ENCODE measurements around the gene ZNF564. TPM values are rescaled to one million over a fixed set of nuclear protein-coding genes. Genes with fewer than 3 reads are reported as not detected.

Gene ZNF564
- total and polyA plus RNA-seq, 2 of the 13 experiments (the other 11 are each of a cell fraction or from before 2014, with no cell fraction given) = 2.3 to 11.1 TPM

DNA sequence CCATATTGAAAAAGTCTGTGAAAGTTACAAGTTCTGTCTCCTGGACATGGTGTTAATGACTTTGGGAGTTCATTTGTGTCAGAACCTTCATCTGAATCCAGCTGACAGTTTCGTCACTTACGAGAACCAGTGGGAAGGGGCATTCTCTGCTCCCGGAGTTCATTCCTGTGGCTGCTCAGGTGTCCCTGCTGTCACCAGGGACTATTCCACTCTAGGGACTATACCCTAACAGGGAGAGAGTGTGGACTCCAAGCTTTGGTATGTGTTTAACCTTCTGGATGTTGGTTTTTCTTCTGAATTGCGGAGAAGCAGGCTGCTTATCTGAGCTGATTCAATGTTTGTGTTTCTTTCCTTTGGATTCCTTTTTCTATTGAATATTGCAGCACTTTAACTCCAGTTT, 54.2 kb downstream of the ZNF564 start:
- H3K36me3 ChIP-seq (replicated peaks in 1 of 2; ENCODE audit: control insufficient read depth in 1 of 2, insufficient read depth in 2 of 2, low read length in 2 of 2) = no peaks in the 10 kb centered on the region
- H3K4me1 ChIP-seq (ENCODE audit: insufficient read depth, low read length) = peaks cover 29% of the 10 kb centered on the region
- H3K79me2 ChIP-seq (ENCODE audit: insufficient read depth, low read length) = no peaks in the 10 kb centered on the region
- FAIRE-seq (peak; percentile 64), ATAC-seq (peak; percentile 43), DNase-seq (ENCODE audit: low spot score) (peak; percentile 62)
- H3K4me2 ChIP-seq (ENCODE audit: low read depth, low read length) = peak overlapping the region; percentile 91
- no peaks in the 10 kb centered on the region for H4K20me1 ChIP-seq (ENCODE audit: insufficient read depth, low read length)
- H3K9me3 ChIP-seq (ENCODE audit: low read length) = no peaks in the 10 kb centered on the region
- H3K4me3 ChIP-seq (replicated peaks in 1 of 3; ENCODE audit: insufficient read depth in 1 of 3, low read depth in 2 of 3, low read length in 3 of 3) = peak overlapping the region; percentile 39 to 91 (median 42)
- ChIA-PET POLR2A (interaction anchor here (0.7 to 3.2 kb wide), 8 partner anchors 12 to 334 kb away, joined by 3 to 62 read pairs (median 3); partner anchors contain the start of genes ZNF136, ZNF443, ZNF490 and ZNF563), CTCF (ENCODE audit: low intra/inter-chr PET ratio, low total read pairs) (no interaction called here)
- H2AFZ ChIP-seq (ENCODE audit: low read length) = peak overlapping the region; percentile 31
- BruUV-seq (replicated peaks) = no TSS peak
- intact Hi-C loops (cut with micrococcal nuclease; ENCODE audit: unreplicated experiment) (loop anchor here (5.0 kb wide), 1 partner anchor 205 kb away; the partner anchor contains the start of gene ZNF44), in situ Hi-C loops (cut with HindIII; ENCODE audit: extremely low pct_ligation_motif_present, low pct_unique_long_range_greater_than_20kb) (no loop called here)
- H3K27me3 ChIP-seq (ENCODE audit: control insufficient read depth in 1 of 2, insufficient read depth in 2 of 2, low read length in 2 of 2) = no peaks in the 10 kb centered on the region; a peak in 1 of 5 replicates
- H3K9ac ChIP-seq (ENCODE audit: insufficient read depth, low read depth, low read length) = peak overlapping the region; percentile 25; the same call in 1 of the 2 replicates
- WGBS (ENCODE audit: low lambda C conversion rate) = 6% methylated on average over 4 of the region's 4 CpGs
- peak overlapping the region; percentile 54 for H3K27ac ChIP-seq (ENCODE audit: extremely low read length, insufficient read depth, low read length)
- TF ChIP-seq SAP130 (CRISPR knock-in tag; IDR thresholded peaks at IDR 0.05; ENCODE audit: low read depth) (peak; percentile 24; the same call in 1 of the 2 replicates), KLF16 (CRISPR knock-in tag; IDR thresholded peaks at IDR 0.05) (no peak), ZNF557 (CRISPR knock-in tag; IDR thresholded peaks at IDR 0.05) (no peak), ZNF331 (CRISPR knock-in tag; IDR thresholded peaks at IDR 0.05) (peak; percentile 24; the same call in 1 of the 2 replicates), ZNF367 (CRISPR knock-in tag; IDR thresholded peaks at IDR 0.05; ENCODE audit: borderline replicate concordance) (no peak), ZNF772 (CRISPR knock-in tag; IDR thresholded peaks at IDR 0.05) (no peak), ZNF773 (CRISPR knock-in tag; IDR thresholded peaks at IDR 0.05; ENCODE audit: borderline replicate concordance) (no peak), PAF1 (CRISPR knock-in tag; IDR thresholded peaks at IDR 0.05) (no peak), ZNF615 (CRISPR knock-in tag; IDR thresholded peaks at IDR 0.05; ENCODE audit: borderline replicate concordance) (no peak), TBX2 (CRISPR knock-in tag; IDR thresholded peaks at IDR 0.05; ENCODE audit: borderline replicate concordance) (0 out of 2 replicates have a peak, but pooled peaks have one; percentile 13), ZNF768 (CRISPR knock-in tag; IDR thresholded peaks at IDR 0.05) (no peak), ZEB1 (IDR thresholded peaks at IDR 0.05; ENCODE audit: insufficient replicate concordance, low read depth) (no peak), ZNF747 (CRISPR knock-in tag; IDR thresholded peaks at IDR 0.05; ENCODE audit: borderline replicate concordance) (no peak), ZNF652 (CRISPR knock-in tag; IDR thresholded peaks at IDR 0.05; ENCODE audit: borderline replicate concordance, low read depth) (0 out of 2 replicates have a peak, but pooled peaks have one; percentile 15), ZNF124 (CRISPR knock-in tag; IDR thresholded peaks at IDR 0.05) (0 out of 2 replicates have a peak, but pooled peaks have one; percentile 34), ZNF816 (CRISPR knock-in tag; IDR thresholded peaks at IDR 0.05; ENCODE audit: borderline replicate concordance) (no peak), TBP (CRISPR knock-in tag; IDR thresholded peaks at IDR 0.05) (no peak), ZNF546 (CRISPR knock-in tag; conservative IDR thresholded peaks at IDR 0.05) (no peak)
- TF ChIP-seq, protein P1, sequence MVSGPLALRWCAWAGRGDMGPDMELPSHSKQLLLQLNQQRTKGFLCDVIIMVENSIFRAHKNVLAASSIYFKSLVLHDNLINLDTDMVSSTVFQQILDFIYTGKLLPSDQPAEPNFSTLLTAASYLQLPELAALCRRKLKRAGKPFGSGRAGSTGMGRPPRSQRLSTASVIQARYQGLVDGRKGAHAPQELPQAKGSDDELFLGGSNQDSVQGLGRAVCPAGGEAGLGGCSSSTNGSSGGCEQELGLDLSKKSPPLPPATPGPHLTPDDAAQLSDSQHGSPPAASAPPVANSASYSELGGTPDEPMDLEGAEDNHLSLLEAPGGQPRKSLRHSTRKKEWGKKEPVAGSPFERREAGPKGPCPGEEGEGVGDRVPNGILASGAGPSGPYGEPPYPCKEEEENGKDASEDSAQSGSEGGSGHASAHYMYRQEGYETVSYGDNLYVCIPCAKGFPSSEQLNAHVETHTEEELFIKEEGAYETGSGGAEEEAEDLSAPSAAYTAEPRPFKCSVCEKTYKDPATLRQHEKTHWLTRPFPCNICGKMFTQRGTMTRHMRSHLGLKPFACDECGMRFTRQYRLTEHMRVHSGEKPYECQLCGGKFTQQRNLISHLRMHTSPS (CRISPR knock-in tag; IDR thresholded peaks at IDR 0.05; ENCODE audit: low read depth) = no peak
- TF ChIP-seq, protein P2, sequence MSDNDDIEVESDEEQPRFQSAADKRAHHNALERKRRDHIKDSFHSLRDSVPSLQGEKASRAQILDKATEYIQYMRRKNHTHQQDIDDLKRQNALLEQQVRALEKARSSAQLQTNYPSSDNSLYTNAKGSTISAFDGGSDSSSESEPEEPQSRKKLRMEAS (IDR thresholded peaks at IDR 0.05) = no peak
- TF ChIP-seq, protein P3, sequence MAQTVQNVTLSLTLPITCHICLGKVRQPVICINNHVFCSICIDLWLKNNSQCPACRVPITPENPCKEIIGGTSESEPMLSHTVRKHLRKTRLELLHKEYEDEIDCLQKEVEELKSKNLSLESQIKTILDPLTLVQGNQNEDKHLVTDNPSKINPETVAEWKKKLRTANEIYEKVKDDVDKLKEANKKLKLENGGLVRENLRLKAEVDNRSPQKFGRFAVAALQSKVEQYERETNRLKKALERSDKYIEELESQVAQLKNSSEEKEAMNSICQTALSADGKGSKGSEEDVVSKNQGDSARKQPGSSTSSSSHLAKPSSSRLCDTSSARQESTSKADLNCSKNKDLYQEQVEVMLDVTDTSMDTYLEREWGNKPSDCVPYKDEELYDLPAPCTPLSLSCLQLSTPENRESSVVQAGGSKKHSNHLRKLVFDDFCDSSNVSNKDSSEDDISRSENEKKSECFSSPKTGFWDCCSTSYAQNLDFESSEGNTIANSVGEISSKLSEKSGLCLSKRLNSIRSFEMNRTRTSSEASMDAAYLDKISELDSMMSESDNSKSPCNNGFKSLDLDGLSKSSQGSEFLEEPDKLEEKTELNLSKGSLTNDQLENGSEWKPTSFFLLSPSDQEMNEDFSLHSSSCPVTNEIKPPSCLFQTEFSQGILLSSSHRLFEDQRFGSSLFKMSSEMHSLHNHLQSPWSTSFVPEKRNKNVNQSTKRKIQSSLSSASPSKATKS (CRISPR knock-in tag; IDR thresholded peaks at IDR 0.05) = no peak
- TF ChIP-seq, protein P4, sequence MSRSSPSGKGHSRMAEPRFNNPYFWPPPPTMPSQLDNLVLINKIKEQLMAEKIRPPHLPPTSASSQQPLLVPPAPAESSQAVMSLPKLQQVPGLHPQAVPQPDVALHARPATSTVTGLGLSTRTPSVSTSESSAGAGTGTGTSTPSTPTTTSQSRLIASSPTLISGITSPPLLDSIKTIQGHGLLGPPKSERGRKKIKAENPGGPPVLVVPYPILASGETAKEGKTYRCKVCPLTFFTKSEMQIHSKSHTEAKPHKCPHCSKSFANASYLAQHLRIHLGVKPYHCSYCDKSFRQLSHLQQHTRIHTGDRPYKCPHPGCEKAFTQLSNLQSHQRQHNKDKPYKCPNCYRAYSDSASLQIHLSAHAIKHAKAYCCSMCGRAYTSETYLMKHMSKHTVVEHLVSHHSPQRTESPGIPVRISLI (CRISPR knock-in tag; IDR thresholded peaks at IDR 0.05; ENCODE audit: borderline replicate concordance) = no peak
